Left lung (tissue), 10 donors: ENCODE measurements around the gene SBF1. TPM values are rescaled to one million over a fixed set of nuclear protein-coding genes. Genes with fewer than 3 reads are reported as not detected.

Experiments used
- ATAC-seq: fragments of 200-7000 bp; cut with Tn5 transposase; one replicate; pipeline ENCODE4 v1.9.1; 2020; ENCODE audit warnings: moderate library complexity
- DNase-seq, 4 donors: peaks; one replicate each; pipeline ENCODE4 v3.0.0-alpha.2; 2013 to 2020
- H3K27ac ChIP-seq, 2 donors: fragments of 200-600 bp; sonication (generic) in 1 of 2; one replicate each; pipeline versions ENCODE4 v1.5.0 to v1.8.0; 2020 to 2021
- H3K27me3 ChIP-seq, 2 donors: fragments of 200-600 bp; sonication (generic) in 1 of 2; one replicate each; pipeline versions ENCODE4 v1.5.0 to v1.8.0; 2020 to 2021
- H3K36me3 ChIP-seq, 2 donors: fragments of 200-600 bp; sonication (generic) in 1 of 2; one replicate each; pipeline versions ENCODE4 v1.5.0 to v1.8.0; 2020 to 2021
- H3K4me1 ChIP-seq, 2 donors: fragments of 200-600 bp; one replicate each; pipeline ENCODE4 v1.8.0; 2021
- H3K4me3 ChIP-seq, 2 donors: fragments of 200-600 bp; sonication (generic) in 1 of 2; one replicate each; pipeline versions ENCODE4 v1.5.0 to v1.8.0; 2020 to 2021; ENCODE audit warnings: mild to moderate bottlenecking in 1 of 2
- H3K9me3 ChIP-seq, 2 donors: fragments of 200-600 bp; sonication (generic) in 1 of 2; one replicate each; pipeline versions ENCODE4 v1.5.0 to v1.8.0; 2020 to 2021
- intact Hi-C, 2 donors: fragments of 100-400 bp; cut with DNase I; formaldehyde crosslinking; loops; one replicate each; pipeline versions ENCODE4 v1.11.2 to v1.14.2; 2022
- polyA plus RNA-seq, 6 donors: library from polyadenylated mRNA; unstranded; fragments of 120-200 nt; gene quantifications; one replicate each; pipeline ENCODE4 v1.2.1, GENCODE V29; 2013; ENCODE audit not compliant: insufficient read length in 6 of 6
- total RNA-seq, 2 donors: library from RNA; stranded (reverse); fragmentation: NEBNext Ultra II Directional; extraction: Animal tissue kit (Norgen Biotek cat#: 25700); gene quantifications; one replicate each; pipeline ENCODE4 v1.2.1, GENCODE V29; 2021
- TF ChIP-seq, protein P1 (sequence below), 2 donors: fragments of 200-600 bp; sonication (generic) in 1 of 2; IDR thresholded peaks; one replicate each; pipeline versions ENCODE4 v1.5.0 to v1.8.0; 2021; ENCODE audit warnings: antibody characterized with exemption in 2 of 2
- donor health status: DM: no; HTN: yes; CAD: no.
- donor health status: DM: no; HTN: no; CAD: no.

SBF1 gene
- total and polyA plus RNA-seq, 8 donors: 31.6 to 69.9 (median 41.9) TPM

DNA sequence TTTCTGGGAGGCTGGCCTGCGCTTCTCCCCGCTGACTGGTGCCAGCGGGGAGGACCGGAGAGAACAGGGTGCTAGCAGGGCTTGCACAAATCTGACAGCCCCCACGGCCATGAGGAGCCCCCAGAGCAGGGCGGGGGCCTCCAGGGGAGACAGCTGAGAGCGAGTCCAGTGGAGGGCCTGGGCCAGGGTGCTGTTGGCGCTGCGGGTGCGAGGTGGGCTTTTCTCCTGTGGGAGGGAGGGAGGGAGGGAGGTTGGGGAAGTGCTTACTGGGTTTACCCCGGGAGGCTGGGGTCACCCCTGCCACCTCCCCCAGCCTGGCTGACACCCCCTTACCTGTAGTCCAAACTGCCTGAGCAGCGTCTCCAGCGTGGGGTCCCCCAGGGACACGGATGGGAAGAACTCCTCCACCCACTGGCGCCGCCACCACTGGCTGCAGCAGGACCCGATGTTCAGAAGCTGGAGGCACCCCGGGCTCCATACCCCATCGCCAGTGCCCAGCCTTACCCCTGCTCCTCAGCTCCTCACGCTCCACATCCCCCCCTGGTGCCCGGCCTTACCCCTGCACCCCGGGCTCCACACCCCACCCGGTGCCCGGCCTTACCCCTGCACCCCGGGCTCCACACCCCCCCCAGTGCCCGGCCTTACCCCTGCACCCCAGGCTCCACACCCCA is 28.8 kb upstream of the SBF1 start:
- peaks cover 0 to 42% of the 10 kb centered on the region in 2 donors for H3K36me3 ChIP-seq
- DNase-seq (no peak), ATAC-seq (no peak)
- H3K4me1 ChIP-seq: peaks cover 8 to 20% of the 10 kb centered on the region in 2 donors
- TF ChIP-seq, protein P1, sequence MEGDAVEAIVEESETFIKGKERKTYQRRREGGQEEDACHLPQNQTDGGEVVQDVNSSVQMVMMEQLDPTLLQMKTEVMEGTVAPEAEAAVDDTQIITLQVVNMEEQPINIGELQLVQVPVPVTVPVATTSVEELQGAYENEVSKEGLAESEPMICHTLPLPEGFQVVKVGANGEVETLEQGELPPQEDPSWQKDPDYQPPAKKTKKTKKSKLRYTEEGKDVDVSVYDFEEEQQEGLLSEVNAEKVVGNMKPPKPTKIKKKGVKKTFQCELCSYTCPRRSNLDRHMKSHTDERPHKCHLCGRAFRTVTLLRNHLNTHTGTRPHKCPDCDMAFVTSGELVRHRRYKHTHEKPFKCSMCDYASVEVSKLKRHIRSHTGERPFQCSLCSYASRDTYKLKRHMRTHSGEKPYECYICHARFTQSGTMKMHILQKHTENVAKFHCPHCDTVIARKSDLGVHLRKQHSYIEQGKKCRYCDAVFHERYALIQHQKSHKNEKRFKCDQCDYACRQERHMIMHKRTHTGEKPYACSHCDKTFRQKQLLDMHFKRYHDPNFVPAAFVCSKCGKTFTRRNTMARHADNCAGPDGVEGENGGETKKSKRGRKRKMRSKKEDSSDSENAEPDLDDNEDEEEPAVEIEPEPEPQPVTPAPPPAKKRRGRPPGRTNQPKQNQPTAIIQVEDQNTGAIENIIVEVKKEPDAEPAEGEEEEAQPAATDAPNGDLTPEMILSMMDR (IDR thresholded peaks at IDR 0.05): no peak
- H3K4me3 ChIP-seq: no peak overlapping the region
- no peaks in the 10 kb centered on the region for H3K27me3 ChIP-seq
- H3K9me3 ChIP-seq: no peaks in the 10 kb centered on the region
- H3K27ac ChIP-seq: no peak overlapping the region
- intact Hi-C loops: loop anchor here in 1 of 2 donors (10.0 kb wide), 1 partner anchor 91 kb away; no protein-coding TSS in a partner anchor

DNA sequence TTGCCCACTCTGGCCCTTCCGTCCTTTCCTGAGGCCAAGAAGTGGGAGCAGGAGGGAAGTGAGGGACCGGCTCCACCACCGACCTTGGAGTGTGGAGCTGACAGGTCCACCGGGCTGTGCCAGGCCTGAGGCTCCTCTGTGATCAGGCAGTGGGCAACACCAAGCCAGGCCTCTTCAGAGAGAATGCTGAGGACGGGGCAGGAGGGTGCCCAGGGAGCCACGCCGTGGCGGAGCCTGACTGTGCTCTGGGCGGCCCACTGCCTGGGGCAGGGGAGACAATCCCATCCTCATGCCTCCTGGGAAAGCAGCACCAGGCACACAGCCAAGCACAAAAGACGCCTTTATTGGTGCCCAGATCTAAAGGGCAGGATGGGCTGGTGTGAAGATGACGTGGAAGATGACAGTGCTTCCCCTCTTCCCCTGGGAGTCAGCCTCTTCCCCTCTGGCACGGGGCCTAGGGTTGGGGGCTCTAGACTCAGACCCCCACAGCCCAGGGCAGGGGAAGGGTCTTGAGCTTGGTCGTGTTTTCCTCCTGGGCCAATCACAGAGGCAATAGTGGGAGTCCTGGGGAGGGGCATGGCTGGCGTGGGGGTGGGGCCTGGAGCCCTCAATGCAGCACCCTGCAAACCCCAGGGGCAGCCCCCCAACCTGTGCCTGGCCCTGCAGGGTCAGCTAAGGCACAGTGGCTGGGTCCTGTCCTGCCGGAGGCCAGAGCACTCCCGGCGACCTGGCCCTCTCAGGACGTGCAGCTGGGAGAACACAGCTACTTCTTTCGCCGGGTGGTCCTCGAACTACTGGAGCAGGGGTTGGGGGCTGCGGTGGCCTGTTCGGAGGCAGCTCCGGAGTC is 28.0 kb upstream of the SBF1 start:
- no peak overlapping the region for H3K4me3 ChIP-seq
- intact Hi-C loops: loop anchor here in 1 of 2 donors (10.0 kb wide), 1 partner anchor 92 kb away; no protein-coding TSS in a partner anchor
- H3K27me3 ChIP-seq: no peaks in the 10 kb centered on the region
- peaks cover 7 to 18% of the 10 kb centered on the region in 2 donors for H3K4me1 ChIP-seq
- no peak for DNase-seq
- peaks cover 0 to 42% of the 10 kb centered on the region in 2 donors for H3K36me3 ChIP-seq
- ATAC-seq: no peak
- H3K27ac ChIP-seq: no peak overlapping the region
- no peaks in the 10 kb centered on the region for H3K9me3 ChIP-seq
- TF ChIP-seq, protein P1 (IDR thresholded peaks at IDR 0.05): no peak

DNA sequence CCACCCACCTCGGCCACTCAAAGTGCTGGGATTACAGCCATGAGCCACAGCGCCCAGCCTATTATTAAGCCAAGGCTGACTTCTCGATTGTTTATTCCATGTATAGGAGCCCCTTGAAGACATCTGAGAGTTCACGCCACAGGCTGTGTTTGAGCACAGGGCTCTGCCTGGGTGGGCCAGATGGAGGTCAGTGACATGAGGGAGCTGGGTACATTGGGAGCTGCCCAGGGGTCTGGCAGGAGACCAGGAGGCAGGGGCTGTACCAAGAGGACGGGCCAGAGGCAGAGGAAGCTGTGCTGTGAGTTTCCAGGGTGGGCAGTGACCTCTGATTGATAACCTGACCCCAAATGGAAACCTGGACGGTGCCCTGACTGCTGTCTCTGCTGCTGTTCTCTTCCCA is 27.3 kb upstream of the SBF1 start:
- intact Hi-C loops: loop anchor here in 1 of 2 donors (10.0 kb wide), 1 partner anchor 93 kb away; no protein-coding TSS in a partner anchor
- peaks cover 7 to 16% of the 10 kb centered on the region in 2 donors for H3K4me1 ChIP-seq
- peaks cover 0 to 42% of the 10 kb centered on the region in 2 donors for H3K36me3 ChIP-seq
- ATAC-seq (no peak), DNase-seq (no peak)
- TF ChIP-seq, protein P1 (IDR thresholded peaks at IDR 0.05): no peak
- H3K27ac ChIP-seq: no peak overlapping the region
- H3K4me3 ChIP-seq: no peak overlapping the region
- H3K9me3 ChIP-seq: no peaks in the 10 kb centered on the region
- H3K27me3 ChIP-seq: no peaks in the 10 kb centered on the region

DNA sequence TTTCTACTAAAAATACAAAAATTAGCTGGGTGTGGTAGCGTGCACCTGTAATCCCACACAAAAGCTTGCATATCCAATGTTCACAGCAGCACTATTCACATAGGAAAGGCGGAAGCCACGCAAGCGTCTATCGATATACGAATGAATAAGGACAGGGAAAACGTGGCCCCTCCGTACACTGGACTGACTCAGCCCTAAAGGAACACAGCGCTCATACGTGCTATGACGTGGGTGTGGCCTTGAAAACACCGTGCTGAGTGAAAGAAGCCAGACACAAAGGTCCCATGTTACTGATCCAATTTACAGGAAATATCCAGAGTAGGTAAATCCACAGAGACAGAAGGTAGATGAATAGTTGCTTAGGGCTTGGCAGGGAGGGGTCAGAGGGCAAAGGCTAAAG is 25.6 kb upstream of the SBF1 start:
- intact Hi-C loops: loop anchor here in 1 of 2 donors (10.0 kb wide), 1 partner anchor 94 kb away; no protein-coding TSS in a partner anchor
- no peaks in the 10 kb centered on the region for H3K9me3 ChIP-seq
- no peak for ATAC-seq
- no peak for DNase-seq
- no peaks in the 10 kb centered on the region for H3K4me1 ChIP-seq
- no peak overlapping the region for H3K4me3 ChIP-seq
- peaks cover 0 to 35% of the 10 kb centered on the region in 2 donors for H3K36me3 ChIP-seq
- H3K27ac ChIP-seq: no peak overlapping the region
- TF ChIP-seq, protein P1 (IDR thresholded peaks at IDR 0.05): no peak
- no peaks in the 10 kb centered on the region for H3K27me3 ChIP-seq
